HG03442 (cell line): Measurements from ENCODE around the gene ROBO3.

Source experiments
- ATAC-seq: cut with Tn5 transposase; IDR thresholded peaks from one replicate; pipeline ENCODE4 v1.9.1; 2021; ENCODE audit warnings: mild to moderate bottlenecking, moderate library complexity; ENCODE audit not compliant: unreplicated experiment

The ROBO3 gene

GRCh38 chr11:124919898-124920297 is 54.7 kb downstream of the ROBO3 start:
- ATAC-seq: no peak

GRCh38 chr11:124920356-124920755 is 55.1 kb downstream of the ROBO3 start:
- ATAC-seq: no peak

GRCh38 chr11:124920870-124921609 is 55.8 kb downstream of the ROBO3 start:
- ATAC-seq: peak; percentile 65

- ATAC-seq: no peak
Observed at GRCh38 chr11:124922831-124923230, 57.6 kb downstream of the ROBO3 start.

- ATAC-seq: no peak
Observed at GRCh38 chr11:124923296-124923695, 58.1 kb downstream of the ROBO3 start.

GRCh38 chr11:124928942-124929665 is 63.9 kb downstream of the ROBO3 start:
- ATAC-seq: no peak

GRCh38 chr11:124930799-124931198 is 65.6 kb downstream of the ROBO3 start:
- peak; percentile 91 for ATAC-seq
